Keratinocyte (primary cell): ENCODE results near the gene LENG8. TPM values are rescaled to one million over a fixed set of nuclear protein-coding genes. Genes with fewer than 3 reads are reported as not detected.

Source experiments
- DNase-seq: peaks from one replicate; pipeline ENCODE4 v3.0.0-alpha.2; 2011; ENCODE audit warnings: low read depth, missing footprints, low spot score
- FAIRE-seq: peaks from 2 replicates; lab custom pipeline; 2011; peaks lifted over from hg19 to GRCh38; lab: Jason Lieb, UNC
- H2AFZ ChIP-seq: 2 replicates; pipeline ENCODE4 v1.6.0; 2012; ENCODE audit warnings: low read length, control low read depth, inconsistent platforms; ENCODE audit not compliant: control insufficient read depth
- H3K27ac ChIP-seq: 2 replicates; pipeline ENCODE4 v1.5.1; 2011; ENCODE audit warnings: low read length; ENCODE audit not compliant: control insufficient read depth, insufficient read depth
- H3K27me3 ChIP-seq: 3 replicates; pipeline ENCODE4 v1.6.0; 2011; ENCODE audit warnings: low read length; ENCODE audit not compliant: control insufficient read depth, insufficient read depth; ENCODE audit errors: extremely low read depth
- H3K36me3 ChIP-seq, 2 experiments: 2 replicates in 1 of 2; 3 replicates in 1 of 2; pipeline ENCODE4 v1.5.1; 2011; ENCODE audit warnings: low read length in 2 of 2, mild to moderate bottlenecking in 1 of 2; ENCODE audit not compliant: control insufficient read depth in 2 of 2, insufficient read depth in 2 of 2; ENCODE audit errors: extremely low read depth in 1 of 2
- H3K4me1 ChIP-seq: 3 replicates; pipeline ENCODE4 v1.5.1; 2011; ENCODE audit warnings: low read length; ENCODE audit not compliant: control insufficient read depth, insufficient read depth; ENCODE audit errors: extremely low read depth
- H3K4me2 ChIP-seq: 3 replicates; pipeline ENCODE4 v1.6.0; 2011; ENCODE audit warnings: low read depth, low read length; ENCODE audit not compliant: control insufficient read depth, insufficient read depth; ENCODE audit errors: extremely low read depth
- H3K4me3 ChIP-seq, 3 experiments: fragments of 200-600 bp in 1 of 3; sonication (generic) in 1 of 3; 2 replicates in 2 of 3; 3 replicates in 1 of 3; pipeline ENCODE4 v1.5.1; 2011 to 2016; ENCODE audit warnings: low read length in 3 of 3, mild to moderate bottlenecking in 3 of 3, control low read depth in 2 of 3, inconsistent platforms in 1 of 3, low read depth in 1 of 3, mixed read lengths in 1 of 3, mixed run types in 1 of 3, moderate library complexity in 1 of 3; ENCODE audit not compliant: control insufficient read depth in 2 of 3, insufficient read depth in 2 of 3; ENCODE audit errors: extremely low read depth in 1 of 3
- H3K79me2 ChIP-seq: 2 replicates; pipeline ENCODE4 v1.6.0; 2012; ENCODE audit warnings: low read length; ENCODE audit not compliant: control insufficient read depth, insufficient read depth
- H3K9ac ChIP-seq: 3 replicates; pipeline ENCODE4 v1.6.0; 2011; ENCODE audit warnings: low read length; ENCODE audit not compliant: control insufficient read depth, insufficient read depth; ENCODE audit errors: extremely low read depth
- H3K9me1 ChIP-seq: 3 replicates; pipeline ENCODE4 v1.6.0; 2011; ENCODE audit warnings: low read length; ENCODE audit not compliant: control insufficient read depth, insufficient read depth; ENCODE audit errors: extremely low read depth
- H3K9me3 ChIP-seq: 2 replicates; pipeline ENCODE4 v1.5.1; 2012; ENCODE audit warnings: low read depth, low read length; ENCODE audit not compliant: control insufficient read depth
- H4K20me1 ChIP-seq: 3 replicates; pipeline ENCODE4 v1.6.0; 2011; ENCODE audit warnings: low read length; ENCODE audit not compliant: control insufficient read depth, insufficient read depth; ENCODE audit errors: extremely low read depth
- EZH2 ChIP-seq: IDR thresholded peaks from one replicate; pipeline ENCODE4 v1.6.1; 2012; ENCODE audit warnings: inconsistent platforms, mild to moderate bottlenecking, low read length, moderate library complexity
- dilution Hi-C: fragments of 300-500 bp; cut with MboI; formaldehyde crosslinking; loops from one replicate; pipeline ENCODE4 v1.7.0; 2020; ENCODE audit warnings: low sequenced_read_pairs; ENCODE audit not compliant: extremely low pct_ligation_motif_present
- polyA plus RNA-seq, 5 experiments: library from polyadenylated mRNA; depleted of rRNA in 3 of 5; stranded (reverse) in 3 of 5; stranded (forward) in 1 of 5; unstranded in 1 of 5; fragments of >200 nt; gene quantifications; 1 replicate in 1 of 5; 2 replicates in 3 of 5; 3 replicates in 1 of 5; pipeline versions ENCODE4 v1.2.1 to v1.2.3, GENCODE V29; 2011 to 2012; ENCODE audit warnings: missing spikeins in 2 of 5, low read depth in 1 of 5, low replicate concordance in 1 of 5
- TF ChIP-seq, protein P1 (sequence below), 3 experiments: IDR thresholded peaks in 1 of 3; conservative IDR thresholded peaks in 1 of 3; optimal IDR thresholded peaks in 1 of 3; 2 replicates in 2 of 3; 3 replicates in 1 of 3; pipeline versions ENCODE3 to v1.5.1; 2011; ENCODE audit warnings: low read length in 3 of 3, mild to moderate bottlenecking in 3 of 3, moderate library complexity in 2 of 3, control low read depth in 1 of 3, inconsistent platforms in 1 of 3; ENCODE audit not compliant: insufficient read depth in 2 of 3; ENCODE audit errors: extremely low read depth in 1 of 3

Gene LENG8
- polyA plus RNA-seq, 1 donor (not counting 4 experiments of a cell fraction or from before 2014, with no cell fraction given), result 29.4 TPM

DNA sequence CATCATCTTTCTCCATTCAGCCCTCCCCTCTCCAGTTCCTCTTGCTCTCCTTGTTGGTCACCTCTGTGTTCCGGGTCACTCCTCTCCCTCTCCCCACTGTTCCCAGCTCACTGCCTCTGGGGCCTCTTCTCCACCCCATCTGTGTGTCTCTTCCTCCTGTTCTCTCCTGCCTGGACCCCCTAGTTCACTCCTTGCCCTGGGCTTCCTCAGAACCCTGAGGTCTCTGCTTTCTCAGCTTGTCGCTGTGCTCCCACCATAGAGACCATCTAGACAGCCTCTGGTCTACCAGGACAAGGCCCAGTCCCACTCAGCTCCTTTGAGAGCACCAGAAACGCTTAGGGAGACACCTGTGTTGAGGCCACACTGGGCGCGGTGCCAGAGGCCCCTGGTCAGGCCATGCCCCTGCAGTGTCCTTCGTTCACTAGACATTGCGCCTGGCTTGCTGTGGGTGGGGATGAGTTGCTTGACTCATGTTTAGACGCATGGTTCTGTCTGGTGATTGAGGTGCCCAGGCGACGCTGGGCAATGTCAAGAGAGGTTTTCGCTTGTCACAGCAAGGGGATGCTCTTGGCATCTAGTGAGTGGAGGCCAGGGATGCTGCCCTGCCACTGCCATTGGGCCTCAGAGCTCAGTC lies 9.8 kb downstream of the LENG8 start:
- dilution Hi-C loops, result no loop called here
- FAIRE-seq (no peak), DNase-seq (no peak)
- Histone ChIP-seq H3K9me3 (no peaks in the 10 kb centered on the region), H3K27ac (no peak overlapping the region), H3K9me1 (no peaks in the 10 kb centered on the region), H4K20me1 (peaks cover 14% of the 10 kb centered on the region), H2AFZ (no peak overlapping the region), H3K27me3 (no peaks in the 10 kb centered on the region), H3K4me2 (no peak overlapping the region), H3K9ac (no peak overlapping the region), H3K4me3 (no peak overlapping the region), H3K36me3 (peaks cover 46 to 64% of the 10 kb centered on the region in 2 experiments), H3K4me1 (peaks cover 7% of the 10 kb centered on the region), H3K79me2 (peaks cover 77% of the 10 kb centered on the region)
- no peak for TF ChIP-seq EZH2
- TF ChIP-seq, protein P1, sequence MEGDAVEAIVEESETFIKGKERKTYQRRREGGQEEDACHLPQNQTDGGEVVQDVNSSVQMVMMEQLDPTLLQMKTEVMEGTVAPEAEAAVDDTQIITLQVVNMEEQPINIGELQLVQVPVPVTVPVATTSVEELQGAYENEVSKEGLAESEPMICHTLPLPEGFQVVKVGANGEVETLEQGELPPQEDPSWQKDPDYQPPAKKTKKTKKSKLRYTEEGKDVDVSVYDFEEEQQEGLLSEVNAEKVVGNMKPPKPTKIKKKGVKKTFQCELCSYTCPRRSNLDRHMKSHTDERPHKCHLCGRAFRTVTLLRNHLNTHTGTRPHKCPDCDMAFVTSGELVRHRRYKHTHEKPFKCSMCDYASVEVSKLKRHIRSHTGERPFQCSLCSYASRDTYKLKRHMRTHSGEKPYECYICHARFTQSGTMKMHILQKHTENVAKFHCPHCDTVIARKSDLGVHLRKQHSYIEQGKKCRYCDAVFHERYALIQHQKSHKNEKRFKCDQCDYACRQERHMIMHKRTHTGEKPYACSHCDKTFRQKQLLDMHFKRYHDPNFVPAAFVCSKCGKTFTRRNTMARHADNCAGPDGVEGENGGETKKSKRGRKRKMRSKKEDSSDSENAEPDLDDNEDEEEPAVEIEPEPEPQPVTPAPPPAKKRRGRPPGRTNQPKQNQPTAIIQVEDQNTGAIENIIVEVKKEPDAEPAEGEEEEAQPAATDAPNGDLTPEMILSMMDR (optimal IDR thresholded peaks at IDR 0.05 in 1 of 3, IDR thresholded peaks at IDR 0.05 in 1 of 3, conservative IDR thresholded peaks at IDR 0.05 in 1 of 3; ENCODE audit: extremely low read depth in 1 of 3, insufficient read depth in 2 of 3, low read length in 3 of 3), result no peak

DNA sequence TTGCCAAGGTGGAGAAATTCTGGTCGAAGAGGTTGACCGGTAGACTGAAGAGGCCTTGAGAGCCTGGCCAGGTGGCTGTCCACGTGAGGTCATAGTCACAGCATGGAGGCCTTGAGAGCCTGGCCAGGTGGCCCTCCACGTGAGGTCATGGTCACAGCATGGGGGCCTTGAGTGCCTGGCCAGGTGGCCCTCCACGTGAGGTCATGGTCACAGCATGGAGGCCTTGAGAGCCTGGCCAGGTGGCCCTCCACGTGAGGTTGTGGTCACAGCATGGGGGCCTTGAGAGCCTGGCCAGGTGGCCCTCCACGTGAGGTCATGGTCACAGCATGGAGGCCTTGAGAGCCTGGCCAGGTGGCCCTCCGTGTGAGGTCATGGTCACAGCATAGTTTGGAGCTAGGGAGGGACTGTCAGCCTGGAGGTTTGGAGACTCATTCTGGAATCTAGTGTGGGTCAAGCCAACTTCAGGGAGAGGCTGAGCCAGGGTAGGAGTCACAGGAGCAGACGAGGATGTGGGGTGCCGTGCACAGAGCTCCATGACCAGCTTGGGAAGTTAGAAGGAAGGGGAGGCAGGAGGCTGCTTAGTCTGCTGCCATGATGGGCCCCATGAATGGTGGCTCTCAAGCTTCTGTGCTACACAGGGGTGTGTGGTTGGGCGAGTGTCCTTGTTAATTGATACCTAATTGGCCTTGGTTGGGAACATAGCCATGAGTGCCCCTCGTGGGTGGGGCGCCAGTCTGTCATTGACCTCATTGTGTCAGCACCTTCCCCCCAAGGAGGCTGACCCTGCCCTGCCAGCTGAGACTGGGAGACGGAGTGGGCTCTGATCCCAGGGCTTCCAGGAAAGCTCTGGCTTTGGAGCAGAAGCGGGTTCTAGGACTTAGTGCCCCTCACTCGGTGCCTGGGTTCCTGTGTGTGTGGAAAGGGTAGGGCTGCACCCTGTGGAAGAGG lies 10.6 kb downstream of the LENG8 start:
- no peak for DNase-seq
- no peaks in the 10 kb centered on the region for H3K27me3 ChIP-seq
- FAIRE-seq, result no peak
- H3K4me2 ChIP-seq, result no peak overlapping the region
- dilution Hi-C loops, result no loop called here
- H3K27ac ChIP-seq, result no peak overlapping the region
- peaks cover 14% of the 10 kb centered on the region for H4K20me1 ChIP-seq
- no peak overlapping the region for H2AFZ ChIP-seq
- H3K9ac ChIP-seq, result no peak overlapping the region
- no peak for TF ChIP-seq EZH2
- TF ChIP-seq, protein P1 (optimal IDR thresholded peaks at IDR 0.05 in 1 of 3, IDR thresholded peaks at IDR 0.05 in 1 of 3, conservative IDR thresholded peaks at IDR 0.05 in 1 of 3; ENCODE audit: extremely low read depth in 1 of 3, insufficient read depth in 2 of 3, low read length in 3 of 3), result no peak
- H3K4me1 ChIP-seq, result peaks cover 7% of the 10 kb centered on the region
- H3K79me2 ChIP-seq, result peaks cover 69% of the 10 kb centered on the region
- no peaks in the 10 kb centered on the region for H3K9me1 ChIP-seq
- H3K36me3 ChIP-seq, result peaks cover 41 to 56% of the 10 kb centered on the region in 2 experiments
- no peaks in the 10 kb centered on the region for H3K9me3 ChIP-seq
- H3K4me3 ChIP-seq, result no peak overlapping the region
